Heart right ventricle (tissue), 16 donors: ENCODE measurements around the gene SLC8A2. TPM values are rescaled to one million over a fixed set of nuclear protein-coding genes. Genes with fewer than 3 reads are reported as not detected.

Experiments
- ATAC-seq, 8 donors: fragments of 200-7000 bp; cut with Tn5 transposase; one replicate each; pipeline ENCODE4 v1.9.1; 2020; ENCODE audit warnings: mild to moderate bottlenecking in 8 of 8, moderate library complexity in 8 of 8, moderate number of reproducible peaks in 1 of 8
- DNase-seq, 2 donors: peaks; one replicate each; pipeline ENCODE4 v3.0.0-alpha.2; 2020
- H3K27ac ChIP-seq, 10 donors: fragments of 200-600 bp; sonication (generic) in 2 of 10; one replicate each; pipeline versions ENCODE4 v1.5.0 to v1.8.0; 2020 to 2022; ENCODE audit warnings: mild to moderate bottlenecking in 3 of 10
- H3K27me3 ChIP-seq, 7 donors: fragments of 200-600 bp; one replicate each; pipeline ENCODE4 v1.8.0; 2021 to 2022; ENCODE audit warnings: mild to moderate bottlenecking in 2 of 7
- H3K36me3 ChIP-seq, 9 donors: fragments of 200-600 bp; sonication (generic) in 1 of 9; one replicate each; pipeline versions ENCODE4 v1.5.0 to v1.8.0; 2020 to 2022; ENCODE audit warnings: mild to moderate bottlenecking in 2 of 9
- H3K4me1 ChIP-seq, 9 donors: fragments of 200-600 bp; sonication (generic) in 1 of 9; one replicate each; pipeline versions ENCODE4 v1.5.0 to v1.8.0; 2020 to 2022; ENCODE audit warnings: mild to moderate bottlenecking in 4 of 9
- H3K4me3 ChIP-seq, 10 donors: fragments of 200-600 bp; sonication (generic) in 2 of 10; one replicate each; pipeline versions ENCODE4 v1.5.0 to v1.8.0; 2020 to 2022; ENCODE audit warnings: mild to moderate bottlenecking in 7 of 10, moderate library complexity in 2 of 10
- H3K9me3 ChIP-seq, 11 donors: fragments of 200-600 bp in 10 of 11; sonication (generic) in 2 of 11; one replicate each; pipeline versions ENCODE4 v1.5.0 to v1.8.0; 2013 to 2022; ENCODE audit warnings: mild to moderate bottlenecking in 2 of 11, control low read depth in 1 of 11, moderate library complexity in 1 of 11
- WGBS, 2 donors: extraction: QIAGEN DNeasy Blood & Tissue Kit; methylation state at CpG; one replicate each; pipeline ENCODE4 v1.1.7; 2013; ENCODE audit warnings: inconsistent platforms in 1 of 2; 5-methylcytosine and 5-hydroxymethylcytosine counted together
- intact Hi-C, 10 donors: fragments of 100-400 bp; cut with DNase I; formaldehyde crosslinking; loops; one replicate each; pipeline versions ENCODE4 v1.11.1 to v1.14.2; 2022
- polyA plus RNA-seq, 2 donors: library from polyadenylated mRNA; stranded (reverse); fragments of 200-250 nt; gene quantifications; one replicate each; pipeline ENCODE4 v1.2.3, GENCODE V29; 2013
- total RNA-seq, 10 donors: library from RNA; stranded (reverse); fragmentation: NEBNext Ultra II Directional in 3 of 10; extraction: Animal tissue kit (Norgen Biotek cat#: 25700) in 3 of 10; gene quantifications; one replicate each; pipeline versions ENCODE4 v1.2.1 to v1.2.4, GENCODE V29; 2021 to 2023
- TF ChIP-seq, protein P1 (sequence below), 9 donors: fragments of 200-600 bp; sonication (generic) in 2 of 9; IDR thresholded peaks; one replicate each; pipeline versions ENCODE4 v1.5.0 to v1.8.0; 2021 to 2022; ENCODE audit warnings: antibody characterized with exemption in 9 of 9, mild to moderate bottlenecking in 5 of 9, moderate library complexity in 1 of 9
- donor health status: Arrhythmogenic right ventricular cardiomyopathy.
- donor health status: ischemic (EF 13 %, LVEDD 7.1; RV severe dilation, severe dysfunction).
- donor health status: healthy with polysubstance abuse.
- donor health status: DM: no; HTN: yes; CAD: no.
- donor health status: DM: no; HTN: no; CAD: no.
- donor health status: ischemic (EF 25% LVEDD 6.9; RV normal size, moderate dysfunction).
- donor health status: ischemic (EF 25% LVEDD 5.7; RV mildly dilated, moderate dysfunction).
- donor health status: healthy.
- donor health status: DM: yes; HTN: yes; CAD: no.
- donor health status: Ischemic cardiomyopathy.
- donor health status: ischemic (EF 35%, LVEDD 5.7; RV mildly dilated, moderate dysfunction).
- donor health status: nonischemic (EF 11% LVEDD 7.7; RV severe dilation, severe dysfunction).
- donor health status: DM: yes; HTN: yes; CAD: no.
- donor health status: PGD.
- donor health status: ischemic (EF 29% LVEDD 5.4; RV normal size, mild dysfunction).
- donor health status: nonischemic (EF 23%, LVEDD 6.1; RV moderate dilation, normal function).

SLC8A2 gene
- total and polyA plus RNA-seq, 12 donors: 0.03 to 0.64 (median 0.15) TPM; not detected in 3

DNA sequence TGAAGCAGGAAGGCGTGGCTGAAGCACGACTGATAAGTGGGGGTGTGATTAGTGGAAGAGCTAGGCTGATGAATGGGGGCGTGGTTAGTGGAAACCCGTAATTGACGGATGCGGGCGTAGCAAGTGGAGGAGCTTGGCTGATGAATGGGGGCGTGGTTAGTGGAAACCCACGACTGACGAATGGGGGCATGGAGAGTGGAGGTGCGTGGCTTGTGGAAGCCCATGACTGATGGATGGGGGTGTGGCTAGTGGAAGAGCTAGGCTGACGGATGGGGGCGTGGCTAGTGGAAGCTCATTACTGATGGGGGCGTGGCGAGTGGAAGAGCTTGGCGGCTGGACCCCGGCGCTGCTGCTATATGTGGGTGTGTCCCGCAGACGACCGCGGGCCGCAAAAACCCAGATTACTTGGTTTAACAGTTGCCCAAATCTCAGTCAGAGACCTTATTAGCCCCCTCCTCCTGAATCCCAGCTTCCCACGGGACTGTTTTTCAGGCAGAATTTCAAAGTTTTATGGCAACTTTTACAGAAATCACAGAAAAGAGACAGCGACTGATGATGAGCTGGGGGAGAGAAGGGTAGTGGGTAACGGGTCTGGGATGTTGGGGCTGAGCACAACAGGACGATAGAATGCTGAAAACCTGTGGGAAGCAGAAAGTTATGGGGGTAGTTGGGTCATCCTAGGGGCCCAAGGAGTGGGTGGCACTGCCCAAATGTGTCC is 43.4 kb downstream of the SLC8A2 start:
- no peak overlapping the region for H3K27ac ChIP-seq
- H3K36me3 ChIP-seq: no peaks in the 10 kb centered on the region
- peaks cover 9 to 93% (median 75%) of the 10 kb centered on the region in 7 donors for H3K27me3 ChIP-seq
- peak; percentile 80 to 90 for DNase-seq
- no peaks in the 10 kb centered on the region for H3K9me3 ChIP-seq
- ATAC-seq: peak; percentile 78 to 94 (median 87)
- H3K4me3 ChIP-seq: peak overlapping the region in 2 of 10 donors; percentile 10 to 15
- 0 to 1% methylated on average over 27 of the region's 27 CpGs for WGBS, 2 donors
- H3K4me1 ChIP-seq: peaks cover 7 to 27% (median 21%) of the 10 kb centered on the region in 9 donors
- TF ChIP-seq, protein P1, sequence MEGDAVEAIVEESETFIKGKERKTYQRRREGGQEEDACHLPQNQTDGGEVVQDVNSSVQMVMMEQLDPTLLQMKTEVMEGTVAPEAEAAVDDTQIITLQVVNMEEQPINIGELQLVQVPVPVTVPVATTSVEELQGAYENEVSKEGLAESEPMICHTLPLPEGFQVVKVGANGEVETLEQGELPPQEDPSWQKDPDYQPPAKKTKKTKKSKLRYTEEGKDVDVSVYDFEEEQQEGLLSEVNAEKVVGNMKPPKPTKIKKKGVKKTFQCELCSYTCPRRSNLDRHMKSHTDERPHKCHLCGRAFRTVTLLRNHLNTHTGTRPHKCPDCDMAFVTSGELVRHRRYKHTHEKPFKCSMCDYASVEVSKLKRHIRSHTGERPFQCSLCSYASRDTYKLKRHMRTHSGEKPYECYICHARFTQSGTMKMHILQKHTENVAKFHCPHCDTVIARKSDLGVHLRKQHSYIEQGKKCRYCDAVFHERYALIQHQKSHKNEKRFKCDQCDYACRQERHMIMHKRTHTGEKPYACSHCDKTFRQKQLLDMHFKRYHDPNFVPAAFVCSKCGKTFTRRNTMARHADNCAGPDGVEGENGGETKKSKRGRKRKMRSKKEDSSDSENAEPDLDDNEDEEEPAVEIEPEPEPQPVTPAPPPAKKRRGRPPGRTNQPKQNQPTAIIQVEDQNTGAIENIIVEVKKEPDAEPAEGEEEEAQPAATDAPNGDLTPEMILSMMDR (IDR thresholded peaks at IDR 0.05): no peak
- intact Hi-C loops: loop anchor here in 3 of 10 donors (10.0 kb wide), 1 partner anchor 134 kb away; no protein-coding TSS in a partner anchor

DNA sequence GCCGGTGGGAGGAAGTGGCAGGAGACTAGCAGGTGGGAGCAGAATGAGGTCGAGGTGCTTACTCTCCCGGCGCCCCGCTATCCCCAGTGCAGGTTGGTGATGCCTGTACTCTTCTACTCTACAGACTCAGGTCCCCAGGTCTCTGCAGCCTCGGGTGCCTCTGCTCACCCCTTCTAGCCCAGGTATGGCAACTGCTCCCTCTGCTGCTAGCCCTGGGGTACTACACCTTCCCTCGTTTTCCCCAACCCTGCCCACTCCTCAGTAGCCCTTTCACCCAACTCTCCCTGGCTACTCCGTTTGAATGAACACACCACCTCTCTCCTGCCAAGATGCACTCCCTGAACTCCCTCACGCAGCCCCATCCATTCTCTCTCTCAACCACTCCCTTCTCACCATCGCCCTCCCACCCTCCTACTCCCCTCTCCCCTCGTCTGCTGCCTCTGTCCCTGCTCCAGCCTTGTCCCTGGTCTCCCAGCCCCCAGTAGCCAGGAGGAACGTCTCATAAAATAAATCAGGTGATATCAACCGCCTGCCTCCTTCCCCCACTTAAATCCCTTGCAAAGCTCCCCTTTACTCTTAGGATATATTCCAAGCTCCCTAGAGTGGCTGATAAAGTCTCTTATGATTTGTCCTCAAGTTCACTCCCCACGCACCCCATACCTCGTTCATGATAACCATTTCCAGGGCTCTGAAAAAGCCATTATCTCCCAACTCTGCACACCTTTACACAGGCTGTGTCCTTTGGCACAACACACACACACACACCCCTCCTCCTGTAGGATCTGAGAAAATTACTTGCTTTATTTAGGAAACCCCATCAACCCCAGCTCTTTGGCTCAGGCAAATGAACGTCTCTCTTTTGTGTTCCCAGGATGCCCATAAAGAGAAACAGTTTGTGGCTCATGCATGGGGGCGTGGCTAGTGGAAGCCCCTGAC is 44.2 kb downstream of the SLC8A2 start:
- no peaks in the 10 kb centered on the region for H3K36me3 ChIP-seq
- WGBS, 2 donors: 6 to 10% methylated on average over 17 of the region's 17 CpGs
- peaks cover 9 to 98% (median 75%) of the 10 kb centered on the region in 7 donors for H3K27me3 ChIP-seq
- intact Hi-C loops: loop anchor here in 3 of 10 donors (10.0 kb wide), 1 partner anchor 133 kb away; no protein-coding TSS in a partner anchor
- no peak overlapping the region for H3K4me3 ChIP-seq
- H3K4me1 ChIP-seq: peaks cover 7 to 27% (median 21%) of the 10 kb centered on the region in 9 donors
- DNase-seq: peak; percentile 39 to 47
- H3K27ac ChIP-seq: no peak overlapping the region
- no peaks in the 10 kb centered on the region for H3K9me3 ChIP-seq
- TF ChIP-seq, protein P1 (IDR thresholded peaks at IDR 0.05): peak; percentile 63 to 90 (median 82)
- ATAC-seq: peak; percentile 25 to 80 (median 60)

DNA sequence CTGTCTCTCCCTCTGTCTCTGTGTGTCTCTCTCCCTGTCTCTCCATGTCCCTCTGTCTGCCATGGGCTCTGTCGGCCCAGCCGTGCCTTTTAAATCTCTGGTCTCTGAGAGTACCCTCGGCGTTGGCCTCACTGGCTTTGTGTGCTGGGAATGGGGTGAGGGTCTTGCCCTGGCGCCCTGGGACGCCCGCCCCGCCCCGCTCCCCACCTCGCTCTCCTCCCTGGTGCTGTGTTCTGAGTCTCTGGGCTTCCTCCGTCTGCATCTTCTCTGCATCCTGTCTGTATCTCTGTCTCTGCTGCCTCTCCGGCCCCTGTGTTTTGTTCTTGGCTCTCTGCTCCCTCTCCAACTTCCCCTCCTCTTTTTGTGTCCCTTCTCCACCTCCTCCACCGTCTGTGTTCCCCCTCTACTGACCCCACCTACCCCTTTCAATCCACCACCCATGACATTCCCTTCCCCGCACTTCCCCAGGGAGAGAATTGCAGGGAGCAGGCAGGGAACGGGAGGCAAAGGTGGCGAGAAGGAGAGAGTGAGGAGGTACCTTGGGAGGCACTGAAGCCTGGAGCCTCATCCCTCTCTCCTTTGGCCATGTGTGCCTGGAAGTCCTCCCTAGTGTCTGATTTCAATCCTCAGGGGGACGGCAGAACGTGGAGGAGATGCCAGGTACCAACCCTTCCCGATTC is 48.4 kb downstream of the SLC8A2 start:
- Histone ChIP-seq H3K9me3 (no peaks in the 10 kb centered on the region), H3K36me3 (no peaks in the 10 kb centered on the region), H3K4me1 (peaks cover 0 to 25% (median 8%) of the 10 kb centered on the region in 9 donors), H3K27ac (no peak overlapping the region), H3K4me3 (no peak overlapping the region), H3K27me3 (peaks cover 7 to 97% (median 67%) of the 10 kb centered on the region in 7 donors)
- DNase-seq (no peak), ATAC-seq (no peak)
- WGBS, 2 donors: 11 to 15% methylated on average over 19 of the region's 19 CpGs
- TF ChIP-seq, protein P1 (IDR thresholded peaks at IDR 0.05): no peak
- intact Hi-C loops: loop anchor here in 3 of 10 donors (10.0 kb wide), 1 partner anchor 129 kb away; no protein-coding TSS in a partner anchor
